HUDEP-2 (cell line): ENCODE data around the gene TECR.

Experiments
- DNase-seq, 76 experiments: peaks; one replicate each; lab custom pipeline; 2025; ENCODE audit not compliant: unreplicated experiment in 76 of 76; lab: John Stamatoyannopoulos, UW

Gene TECR

GRCh38 chr19:14559916-14560775 lies 30.8 kb downstream of the TECR start:
- DNase-seq, result peak in 1 of 76 experiments; percentile 17

GRCh38 chr19:14560776-14561108 lies 31.3 kb downstream of the TECR start:
- DNase-seq, result no peak

GRCh38 chr19:14561249-14561648 lies 31.9 kb downstream of the TECR start:
- DNase-seq, result no peak

- no peak for DNase-seq
Measured at GRCh38 chr19:14561847-14562351, 32.5 kb downstream of the TECR start.

- DNase-seq, result no peak
Measured at GRCh38 chr19:14562660-14563589, 33.5 kb downstream of the TECR start.

- no peak for DNase-seq
Measured at GRCh38 chr19:14563590-14563926, 34.2 kb downstream of the TECR start.

GRCh38 chr19:14563989-14564651 lies 34.7 kb downstream of the TECR start:
- DNase-seq, result peak in 68 of 76 experiments; percentile 7 to 98 (median 86)

- peak in 2 of 76 experiments; percentile 11 to 58 for DNase-seq
Measured at GRCh38 chr19:14564652-14565297, 35.4 kb downstream of the TECR start.

- peak in 1 of 76 experiments; percentile 12 for DNase-seq
Measured at GRCh38 chr19:14565298-14565679, 35.9 kb downstream of the TECR start.

- DNase-seq, result no peak
Measured at GRCh38 chr19:14565765-14566711, 36.6 kb downstream of the TECR start.

- no peak for DNase-seq
Measured at GRCh38 chr19:14566712-14567077, 37.3 kb downstream of the TECR start.

GRCh38 chr19:14567079-14567478 lies 37.7 kb downstream of the TECR start:
- no peak for DNase-seq

GRCh38 chr19:14570864-14571527 lies 41.6 kb downstream of the TECR start:
- no peak for DNase-seq

GRCh38 chr19:14571695-14572490 lies 42.5 kb downstream of the TECR start, which contains the start of gene NDUFB7:
NDUFB7 (minus strand) TSS chr19:14572066; CDS start chr19:14572000, 66 bp downstream.
- peak in 75 of 76 experiments; percentile 58 to 98 (median 93) for DNase-seq

GRCh38 chr19:14575428-14575980 lies 46.1 kb downstream of the TECR start:
- no peak for DNase-seq

- no peak for DNase-seq
Measured at GRCh38 chr19:14576363-14576762, 47.0 kb downstream of the TECR start.

- DNase-seq, result no peak
Measured at GRCh38 chr19:14577264-14577663, 47.9 kb downstream of the TECR start.
